Measurements from ENCODE around the gene FGD4.

FGD4 gene

GRCh38 chr12:32688786-32689185 is 289.4 kb downstream of the FGD4 start:
- DNase-seq, result no peak

GRCh38 chr12:32690927-32691326 is 291.6 kb downstream of the FGD4 start:
- no peak for DNase-seq

GRCh38 chr12:32692358-32692757 is 293.0 kb downstream of the FGD4 start:
- DNase-seq, result no peak

- DNase-seq, result no peak
Observed at GRCh38 chr12:32693036-32693435, 293.7 kb downstream of the FGD4 start.
